ENCODE results near the gene PRPF40A.

PRPF40A gene

DNA sequence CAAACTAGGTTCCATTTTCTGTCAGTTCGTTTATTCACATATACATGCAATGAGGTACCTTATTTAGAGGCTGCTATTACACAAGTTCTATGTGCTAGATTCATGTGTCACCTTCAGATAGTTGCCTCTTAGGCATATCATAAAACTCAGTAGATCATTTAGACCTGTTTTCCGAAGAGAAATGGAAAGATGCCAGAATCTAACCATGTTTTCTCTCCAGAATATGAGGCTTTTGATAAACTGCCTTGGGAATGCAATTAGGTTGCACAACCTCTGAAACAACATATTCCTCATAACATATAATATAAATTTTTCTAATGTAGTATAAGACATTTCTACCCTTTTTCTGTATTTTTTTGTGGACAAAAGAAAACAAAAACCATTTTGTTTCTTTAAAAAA, 108.1 kb downstream of the PRPF40A start:
- H3K27ac ChIP-seq = no peak overlapping the region

GRCh38 chr2:152607793-152608300, 109.4 kb downstream of the PRPF40A start:
- no peak overlapping the region for H3K27ac ChIP-seq
- TF ChIP-seq, protein P1, sequence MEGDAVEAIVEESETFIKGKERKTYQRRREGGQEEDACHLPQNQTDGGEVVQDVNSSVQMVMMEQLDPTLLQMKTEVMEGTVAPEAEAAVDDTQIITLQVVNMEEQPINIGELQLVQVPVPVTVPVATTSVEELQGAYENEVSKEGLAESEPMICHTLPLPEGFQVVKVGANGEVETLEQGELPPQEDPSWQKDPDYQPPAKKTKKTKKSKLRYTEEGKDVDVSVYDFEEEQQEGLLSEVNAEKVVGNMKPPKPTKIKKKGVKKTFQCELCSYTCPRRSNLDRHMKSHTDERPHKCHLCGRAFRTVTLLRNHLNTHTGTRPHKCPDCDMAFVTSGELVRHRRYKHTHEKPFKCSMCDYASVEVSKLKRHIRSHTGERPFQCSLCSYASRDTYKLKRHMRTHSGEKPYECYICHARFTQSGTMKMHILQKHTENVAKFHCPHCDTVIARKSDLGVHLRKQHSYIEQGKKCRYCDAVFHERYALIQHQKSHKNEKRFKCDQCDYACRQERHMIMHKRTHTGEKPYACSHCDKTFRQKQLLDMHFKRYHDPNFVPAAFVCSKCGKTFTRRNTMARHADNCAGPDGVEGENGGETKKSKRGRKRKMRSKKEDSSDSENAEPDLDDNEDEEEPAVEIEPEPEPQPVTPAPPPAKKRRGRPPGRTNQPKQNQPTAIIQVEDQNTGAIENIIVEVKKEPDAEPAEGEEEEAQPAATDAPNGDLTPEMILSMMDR (conservative IDR thresholded peaks at IDR 0.05) = no peak

More for the DNA sequence above, 108.1 kb downstream of the PRPF40A start:
- TF ChIP-seq, protein P1 (conservative IDR thresholded peaks at IDR 0.05) = no peak

- TF ChIP-seq, protein P1 (conservative IDR thresholded peaks at IDR 0.05) = no peak
- H3K27ac ChIP-seq = no peak overlapping the region
These were observed 110.3 kb downstream of the PRPF40A start for GRCh38 chr2:152606941-152607340.

- TF ChIP-seq, protein P1 (conservative IDR thresholded peaks at IDR 0.05) = no peak
- H3K27ac ChIP-seq = no peak overlapping the region
These were observed 111.2 kb downstream of the PRPF40A start for GRCh38 chr2:152606081-152606480.

GRCh38 chr2:152603166-152603565, 114.1 kb downstream of the PRPF40A start:
- TF ChIP-seq, protein P1 (conservative IDR thresholded peaks at IDR 0.05) = no peak
- no peak overlapping the region for H3K27ac ChIP-seq

GRCh38 chr2:152602750-152603149, 114.5 kb downstream of the PRPF40A start:
- TF ChIP-seq, protein P1 (conservative IDR thresholded peaks at IDR 0.05) = no peak
- H3K27ac ChIP-seq = no peak overlapping the region

All from VCaP (cell line).